SK-N-SH (cell line): ENCODE results near the gene IGF1R. TPM values are rescaled to one million over a fixed set of nuclear protein-coding genes. Genes with fewer than 3 reads are reported as not detected.

Experiments
- CTCF ChIA-PET: fragments of 300-600, 350-600 bp; formaldehyde crosslinking; extraction: SDS; loops from one replicate; lab custom pipeline; 2021; lab: Yijun Ruan, JAX
- POLR2A ChIA-PET: fragments of 350-600 bp; sonication (Branson Sonifier 250); formaldehyde crosslinking; extraction: SDS; loops from one replicate; lab custom pipeline; 2020; ENCODE audit warnings: antibody characterized with exemption, inconsistent platforms; lab: Yijun Ruan, JAX
- DNase-seq: peaks from one replicate; pipeline ENCODE4 v3.0.0; 2012
- H2AFZ ChIP-seq: fragments of 200-600 bp; sonication (generic); 2 replicates; pipeline ENCODE4 v1.8.1; 2016; ENCODE audit warnings: antibody characterized with exemption, mild to moderate bottlenecking, low read depth
- H3F3A ChIP-seq: fragments of 200-600 bp; sonication (generic); replicated peaks from 2 replicates; pipeline ENCODE3; 2016; ENCODE audit warnings: antibody characterized with exemption, mild to moderate bottlenecking; ENCODE audit not compliant: insufficient read depth
- H3K27ac ChIP-seq, 2 experiments: fragments of 200-500 bp in 1 of 2; fragments of 200-600 bp in 1 of 2; sonication (Bioruptor generic) in 1 of 2; sonication (generic), shearing (Covaris generic) in 1 of 2; 2 replicates each; pipeline versions ENCODE4 v1.5.1 to v1.6.1; 2014 to 2016; ENCODE audit warnings: low read depth in 2 of 2, inconsistent platforms in 1 of 2, low read length in 1 of 2, mild to moderate bottlenecking in 1 of 2, mixed read lengths in 1 of 2
- H3K27me3 ChIP-seq: fragments of 200-600 bp; sonication (generic), shearing (Covaris generic); 2 replicates; pipeline ENCODE4 v1.6.1; 2016; ENCODE audit warnings: mixed run types; ENCODE audit not compliant: insufficient read depth
- H3K36me3 ChIP-seq, 2 experiments: fragments of 200-500 bp in 1 of 2; fragments of 200-600 bp in 1 of 2; sonication (Bioruptor generic) in 1 of 2; sonication (generic) in 1 of 2; replicated peaks in 1 of 2; 2 replicates each; pipeline versions ENCODE3 to v1.5.1; 2014 to 2016; ENCODE audit warnings: low read length in 1 of 2, mild to moderate bottlenecking in 1 of 2; ENCODE audit not compliant: insufficient read depth in 2 of 2, control insufficient read depth in 1 of 2
- H3K4me1 ChIP-seq, 2 experiments: fragments of 200-500 bp in 1 of 2; fragments of 200-600 bp in 1 of 2; sonication (Bioruptor generic) in 1 of 2; sonication (generic), shearing (Covaris generic) in 1 of 2; 2 replicates each; pipeline versions ENCODE4 v1.5.1 to v1.6.1; 2014 to 2016; ENCODE audit warnings: low read depth in 1 of 2, low read length in 1 of 2, mixed run types in 1 of 2; ENCODE audit not compliant: insufficient read depth in 2 of 2, control insufficient read depth in 1 of 2
- H3K4me2 ChIP-seq: fragments of 200-600 bp; sonication (generic), shearing (Covaris generic); 2 replicates; pipeline ENCODE4 v1.6.1; 2017; ENCODE audit warnings: mixed run types
- H3K4me3 ChIP-seq, 2 experiments: fragments of 200-500 bp in 1 of 2; fragments of 200-600 bp in 1 of 2; sonication (Bioruptor generic) in 1 of 2; sonication (generic), shearing (Covaris generic) in 1 of 2; 2 replicates each; pipeline versions ENCODE4 v1.5.1 to v1.8.1; 2014 to 2016; ENCODE audit warnings: low read depth in 2 of 2, inconsistent platforms in 1 of 2, low read length in 1 of 2, mild to moderate bottlenecking in 1 of 2, mixed read lengths in 1 of 2, moderate library complexity in 1 of 2
- H3K79me2 ChIP-seq: fragments of 200-600 bp; sonication (generic); 2 replicates; pipeline ENCODE4 v1.8.1; 2017; ENCODE audit warnings: mild to moderate bottlenecking; ENCODE audit not compliant: insufficient read depth
- H3K9ac ChIP-seq: fragments of 200-600 bp; sonication (generic); 2 replicates; pipeline ENCODE4 v1.6.1; 2017; ENCODE audit warnings: mixed run types
- H3K9me2 ChIP-seq: fragments of 200-600 bp; sonication (generic); 2 replicates; pipeline ENCODE4 v1.6.1; 2017; ENCODE audit warnings: mixed run types
- H3K9me3 ChIP-seq: fragments of 200-600 bp; sonication (generic); 2 replicates; pipeline ENCODE4 v1.6.1; 2017; ENCODE audit warnings: mixed run types, mild to moderate bottlenecking, moderate library complexity
- H4K20me1 ChIP-seq: fragments of 200-600 bp; sonication (generic); 2 replicates; pipeline ENCODE4 v1.6.1; 2017; ENCODE audit warnings: mild to moderate bottlenecking, mixed run types; ENCODE audit not compliant: insufficient read depth
- FOSL2 ChIP-seq: IDR thresholded peaks from 2 replicates; pipeline ENCODE4 v1.4.0; 2012; ENCODE audit warnings: low read depth, mild to moderate bottlenecking, moderate library complexity, borderline replicate concordance
- FOXJ3 ChIP-seq: sonication (generic); formaldehyde crosslinking; IDR thresholded peaks from 2 replicates; pipeline ENCODE4 v1.5.1; 2020; ENCODE audit warnings: mild to moderate bottlenecking, missing genetic modification reagents
- GATA2 ChIP-seq: sonication (generic); formaldehyde crosslinking; IDR thresholded peaks from 2 replicates; pipeline ENCODE4 v1.5.0; 2020; ENCODE audit warnings: mild to moderate bottlenecking, missing genetic modification reagents
- MEF2A ChIP-seq: IDR thresholded peaks from 2 replicates; pipeline ENCODE4 v1.4.0; 2012; ENCODE audit warnings: low read depth, borderline replicate concordance
- NRF1 ChIP-seq: IDR thresholded peaks from 2 replicates; pipeline ENCODE4 v1.6.1; 2012; ENCODE audit warnings: low read depth, mild to moderate bottlenecking, low read length
- POLR2AphosphoS5 ChIP-seq: IDR thresholded peaks from 2 replicates; pipeline ENCODE4 v1.6.1; 2012; ENCODE audit warnings: low read depth, low read length
- RAD21 ChIP-seq: IDR thresholded peaks from 2 replicates; pipeline ENCODE4 v1.6.1; 2012; ENCODE audit warnings: mild to moderate bottlenecking, low read length
- RFX5 ChIP-seq: IDR thresholded peaks from 2 replicates; pipeline ENCODE4 v1.6.1; 2012; ENCODE audit warnings: mild to moderate bottlenecking, improper control_type of control experiment, low read length
- RXRA ChIP-seq: IDR thresholded peaks from 2 replicates; pipeline ENCODE4 v1.4.0; 2012; ENCODE audit warnings: low read depth, mild to moderate bottlenecking, borderline replicate concordance
- TCF12 ChIP-seq: IDR thresholded peaks from 2 replicates; pipeline ENCODE4 v1.4.0; 2012
- TEAD4 ChIP-seq: IDR thresholded peaks from 2 replicates; pipeline ENCODE4 v1.4.0; 2012; ENCODE audit warnings: mild to moderate bottlenecking, borderline replicate concordance; ENCODE audit not compliant: insufficient read depth
- USF2 ChIP-seq: fragments of 150-350 bp; IDR thresholded peaks from 2 replicates; pipeline ENCODE4 v1.6.1; 2017; ENCODE audit warnings: antibody characterized with exemption, low read length, low read depth, borderline replicate concordance
- WGBS: methylation state at CpG from one replicate; pipeline ENCODE4 v1.1.6; 2017; ENCODE audit warnings: low lambda C conversion rate; 5-methylcytosine and 5-hydroxymethylcytosine counted together
- polyA plus RNA-seq, 3 experiments: library from polyadenylated mRNA; depleted of rRNA; stranded (reverse); fragments of >200 nt; gene quantifications; 2 replicates each; pipeline ENCODE4 v1.2.3, GENCODE V29; 2012
- TF ChIP-seq, protein P1 (sequence below): fragments of 200-600 bp; sonication (generic); IDR thresholded peaks from 2 replicates; pipeline ENCODE4 v1.6.1; 2017; ENCODE audit warnings: antibody characterized with exemption, mild to moderate bottlenecking, moderate library complexity
- TF ChIP-seq, protein P2 (sequence below): fragments of 150-350 bp; IDR thresholded peaks from 2 replicates; pipeline ENCODE4 v1.6.1; 2016; ENCODE audit warnings: mild to moderate bottlenecking, low read depth, low read length

Gene IGF1R
- polyA plus RNA-seq, 1 of the 3 experiments (the other 2 are of a cell fraction) = 9.5 TPM

DNA sequence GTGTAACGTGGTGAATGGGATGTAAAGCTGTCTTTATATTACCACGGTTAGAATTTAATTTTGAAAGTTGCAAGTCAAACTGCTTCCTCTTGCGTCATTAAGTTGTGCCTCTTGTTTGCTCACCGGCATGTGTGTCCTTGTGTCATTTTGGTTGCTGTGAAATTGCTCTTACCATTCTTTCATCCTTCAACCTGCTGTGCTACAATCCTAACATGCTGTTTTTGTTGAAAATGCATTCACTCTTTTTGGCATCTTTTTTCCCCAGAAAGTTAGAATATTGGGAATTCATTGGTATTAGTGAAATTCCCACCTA is 194.6 kb downstream of the IGF1R start (continued):
- TF ChIP-seq USF2 (no peak), MEF2A (no peak), POLR2AphosphoS5 (no peak), RAD21 (no peak), RFX5 (no peak)

DNA sequence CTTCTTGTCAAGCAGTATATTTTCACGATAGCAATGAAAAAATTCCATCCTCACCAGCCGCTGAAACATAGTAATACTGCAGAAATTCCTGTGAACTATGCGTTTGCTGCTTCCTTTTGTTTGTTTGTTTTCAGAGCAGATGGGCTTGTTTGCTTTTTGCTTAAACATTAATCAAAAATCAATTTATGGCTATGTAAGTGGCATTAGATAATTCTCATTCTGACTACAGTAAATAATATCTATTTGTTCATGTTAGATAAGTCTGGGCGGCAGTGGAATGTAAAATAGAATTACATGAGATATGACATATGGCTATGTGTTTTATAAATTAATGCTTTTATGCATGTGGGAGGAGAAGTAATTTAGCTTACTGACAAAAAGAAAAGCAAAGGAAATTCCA is 195.5 kb downstream of the IGF1R start:
- H3K4me2 ChIP-seq = no peak overlapping the region

DNA sequence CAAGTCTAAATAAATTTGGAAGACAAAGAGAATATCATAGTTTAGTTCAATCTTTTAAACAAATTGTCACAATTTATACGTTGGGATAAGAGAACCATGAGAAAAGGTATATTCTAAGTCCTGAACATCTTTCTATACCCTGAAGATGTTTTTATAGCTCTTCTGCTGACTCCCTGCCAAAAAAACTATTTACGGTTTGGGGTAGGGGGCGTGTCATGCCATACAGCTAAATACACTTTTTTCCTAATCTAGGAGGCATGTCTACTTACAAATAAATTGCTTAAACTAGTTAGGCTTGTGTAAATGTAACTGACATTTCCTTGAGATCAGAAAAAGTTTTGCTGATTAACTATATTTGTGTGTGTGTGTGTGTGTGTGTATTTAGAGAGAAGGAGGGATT is 195.9 kb downstream of the IGF1R start:
- Histone ChIP-seq H3F3A (no peaks in the 10 kb centered on the region), H4K20me1 (0 out of 2 replicates have a peak, but pooled peaks cover 8% of the 10 kb centered on the region), H3K36me3 (no peaks in the 10 kb centered on the region), H3K79me2 (peaks cover 36% of the 10 kb centered on the region), H3K27ac (no peak overlapping the region), H3K9me3 (no peaks in the 10 kb centered on the region), H3K4me1 (peaks cover 7 to 34% of the 10 kb centered on the region in 2 experiments), H3K9ac (no peak overlapping the region), H3K4me2 (no peak overlapping the region), H3K4me3 (no peak overlapping the region), H2AFZ (no peak overlapping the region), H3K9me2 (no peaks in the 10 kb centered on the region), H3K27me3 (no peaks in the 10 kb centered on the region)
- TF ChIP-seq, protein P1, sequence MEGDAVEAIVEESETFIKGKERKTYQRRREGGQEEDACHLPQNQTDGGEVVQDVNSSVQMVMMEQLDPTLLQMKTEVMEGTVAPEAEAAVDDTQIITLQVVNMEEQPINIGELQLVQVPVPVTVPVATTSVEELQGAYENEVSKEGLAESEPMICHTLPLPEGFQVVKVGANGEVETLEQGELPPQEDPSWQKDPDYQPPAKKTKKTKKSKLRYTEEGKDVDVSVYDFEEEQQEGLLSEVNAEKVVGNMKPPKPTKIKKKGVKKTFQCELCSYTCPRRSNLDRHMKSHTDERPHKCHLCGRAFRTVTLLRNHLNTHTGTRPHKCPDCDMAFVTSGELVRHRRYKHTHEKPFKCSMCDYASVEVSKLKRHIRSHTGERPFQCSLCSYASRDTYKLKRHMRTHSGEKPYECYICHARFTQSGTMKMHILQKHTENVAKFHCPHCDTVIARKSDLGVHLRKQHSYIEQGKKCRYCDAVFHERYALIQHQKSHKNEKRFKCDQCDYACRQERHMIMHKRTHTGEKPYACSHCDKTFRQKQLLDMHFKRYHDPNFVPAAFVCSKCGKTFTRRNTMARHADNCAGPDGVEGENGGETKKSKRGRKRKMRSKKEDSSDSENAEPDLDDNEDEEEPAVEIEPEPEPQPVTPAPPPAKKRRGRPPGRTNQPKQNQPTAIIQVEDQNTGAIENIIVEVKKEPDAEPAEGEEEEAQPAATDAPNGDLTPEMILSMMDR = no peak
- no peak for TF ChIP-seq FOSL2
- no peak for TF ChIP-seq TEAD4
- no peak for TF ChIP-seq TCF12
- no peak for TF ChIP-seq RXRA
- ChIA-PET CTCF (interaction anchor here (1.0 to 2.4 kb wide), 7 partner anchors 37 to 325 kb away, joined by 3 to 7 read pairs (median 5); no protein-coding TSS in a partner anchor), POLR2A (no interaction called here)
- WGBS = 46% methylated on average over 3 of the region's 3 CpGs
- DNase-seq = no peak

More for the DNA sequence above, 195.5 kb downstream of the IGF1R start:
- Histone ChIP-seq H3K4me3 (no peak overlapping the region), H4K20me1 (0 out of 2 replicates have a peak, but pooled peaks cover 8% of the 10 kb centered on the region), H2AFZ (no peak overlapping the region), H3K27me3 (no peaks in the 10 kb centered on the region), H3K9me3 (no peaks in the 10 kb centered on the region), H3F3A (no peaks in the 10 kb centered on the region), H3K36me3 (no peaks in the 10 kb centered on the region), H3K4me1 (peaks cover 7 to 34% of the 10 kb centered on the region in 2 experiments), H3K27ac (no peak overlapping the region), H3K9ac (no peak overlapping the region), H3K9me2 (no peaks in the 10 kb centered on the region), H3K79me2 (peaks cover 39% of the 10 kb centered on the region)
- no peak for DNase-seq
- POLR2A ChIA-PET = no interaction called here
- TF ChIP-seq TEAD4 (no peak), MEF2A (no peak), TCF12 (no peak), NRF1 (no peak), GATA2 (CRISPR knock-in tag) (no peak), FOSL2 (no peak), USF2 (no peak), FOXJ3 (CRISPR knock-in tag) (no peak)
- TF ChIP-seq, protein P2, sequence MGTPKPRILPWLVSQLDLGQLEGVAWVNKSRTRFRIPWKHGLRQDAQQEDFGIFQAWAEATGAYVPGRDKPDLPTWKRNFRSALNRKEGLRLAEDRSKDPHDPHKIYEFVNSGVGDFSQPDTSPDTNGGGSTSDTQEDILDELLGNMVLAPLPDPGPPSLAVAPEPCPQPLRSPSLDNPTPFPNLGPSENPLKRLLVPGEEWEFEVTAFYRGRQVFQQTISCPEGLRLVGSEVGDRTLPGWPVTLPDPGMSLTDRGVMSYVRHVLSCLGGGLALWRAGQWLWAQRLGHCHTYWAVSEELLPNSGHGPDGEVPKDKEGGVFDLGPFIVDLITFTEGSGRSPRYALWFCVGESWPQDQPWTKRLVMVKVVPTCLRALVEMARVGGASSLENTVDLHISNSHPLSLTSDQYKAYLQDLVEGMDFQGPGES = no peak
- CTCF ChIA-PET = interaction anchor here (1.0 to 2.4 kb wide), 7 partner anchors 38 to 325 kb away, joined by 3 to 7 read pairs (median 5); no protein-coding TSS in a partner anchor
- 69% methylated on average over 4 of the region's 4 CpGs for WGBS
